Fibroblast of the aortic adventitia (primary cell): Measurements from ENCODE around the gene SLF2. TPM values are rescaled to one million over a fixed set of nuclear protein-coding genes. Genes with fewer than 3 reads are reported as not detected.

ENCODE experiments used
- DNase-seq: peaks from one replicate; pipeline ENCODE4 v3.0.0-alpha.2; 2010; ENCODE audit warnings: low read depth
- H3K4me3 ChIP-seq: 2 replicates; pipeline ENCODE4 v1.5.1; 2011; ENCODE audit warnings: low read depth, mild to moderate bottlenecking, control low read depth, low read length, moderate library complexity
- CTCF ChIP-seq: IDR thresholded peaks from 2 replicates; pipeline ENCODE4 v1.5.1; 2011; ENCODE audit warnings: mild to moderate bottlenecking, low read length, control low read depth, inconsistent platforms; ENCODE audit not compliant: insufficient read depth
- total RNA-seq: library from RNA; depleted of rRNA; stranded (reverse); fragments of >200 nt; gene quantifications from 2 replicates; pipeline ENCODE4 v1.2.3, GENCODE V29; 2012; ENCODE audit warnings: low replicate concordance

Gene SLF2
- total RNA-seq, 1 donor, result 62.8 TPM

GRCh38 chr10:100998991-100999741 lies 86.4 kb downstream of the SLF2 start:
- peak; percentile 67 for TF ChIP-seq CTCF
- peak; percentile 72 for DNase-seq
- peak overlapping the region; percentile 86 for H3K4me3 ChIP-seq

GRCh38 chr10:100999742-101000126 lies 87.0 kb downstream of the SLF2 start, which contains the start of gene LZTS2:
Gene LZTS2, plus strand, starts transcription at chr10:100999808. Its CDS starts 2,731 bp downstream, at chr10:101002539.
- no peak for DNase-seq
- peak within 1 kb of the TSS; percentile 86 for H3K4me3 ChIP-seq
- no peak for TF ChIP-seq CTCF

- TF ChIP-seq CTCF, result no peak
- peak; percentile 26 for DNase-seq
- H3K4me3 ChIP-seq, result peak overlapping the region; percentile 86
These were observed 87.6 kb downstream of the SLF2 start for GRCh38 chr10:101000127-101000914.

GRCh38 chr10:101000915-101001658 lies 88.3 kb downstream of the SLF2 start:
- H3K4me3 ChIP-seq, result peak overlapping the region; percentile 86
- no peak for TF ChIP-seq CTCF
- DNase-seq, result peak; percentile 89

- DNase-seq, result no peak
- H3K4me3 ChIP-seq, result peak overlapping the region; percentile 86
- TF ChIP-seq CTCF, result no peak
These were observed 88.9 kb downstream of the SLF2 start for GRCh38 chr10:101001659-101002035.

GRCh38 chr10:101002456-101002855 lies 89.7 kb downstream of the SLF2 start:
- DNase-seq, result no peak
- no peak for TF ChIP-seq CTCF
- H3K4me3 ChIP-seq, result peak overlapping the region; percentile 86
